Spleen (tissue), 11 donors: ENCODE measurements around the gene DHRS7C. TPM values are rescaled to one million over a fixed set of nuclear protein-coding genes. Genes with fewer than 3 reads are reported as not detected.

Experiments
- DNase-seq: peaks from one replicate; pipeline ENCODE4 v3.0.0-alpha.2; 2020
- H3K27ac ChIP-seq, 8 donors: fragments of 200-600 bp; sonication (generic) in 7 of 8; 1 replicate in 4 of 8; 2 replicates in 4 of 8; pipeline versions ENCODE4 v1.5.0 to v1.8.0; 2016 to 2021; ENCODE audit warnings: inconsistent platforms in 4 of 8, mild to moderate bottlenecking in 4 of 8, moderate library complexity in 1 of 8
- H3K27me3 ChIP-seq, 7 donors: fragments of 200-600 bp; sonication (generic) in 6 of 7; replicated peaks in 1 of 7; 1 replicate in 4 of 7; 2 replicates in 3 of 7; pipeline versions ENCODE4 v1.5.0 to v1.8.0; 2016 to 2021; ENCODE audit warnings: inconsistent platforms in 3 of 7, mild to moderate bottlenecking in 1 of 7
- H3K36me3 ChIP-seq, 6 donors: fragments of 200-600 bp; sonication (generic) in 5 of 6; 1 replicate in 4 of 6; 2 replicates in 2 of 6; pipeline versions ENCODE4 v1.5.0 to v1.8.0; 2016 to 2021; ENCODE audit warnings: inconsistent platforms in 2 of 6
- H3K4me1 ChIP-seq, 6 donors: fragments of 200-600 bp; sonication (generic) in 5 of 6; 1 replicate in 3 of 6; 2 replicates in 3 of 6; pipeline versions ENCODE4 v1.5.0 to v1.8.0; 2016 to 2021; ENCODE audit warnings: inconsistent platforms in 3 of 6
- H3K4me3 ChIP-seq, 8 donors: fragments of 200-600 bp; sonication (generic) in 7 of 8; 1 replicate in 4 of 8; 2 replicates in 4 of 8; pipeline versions ENCODE4 v1.5.0 to v1.8.0; 2016 to 2021; ENCODE audit warnings: inconsistent platforms in 4 of 8, mild to moderate bottlenecking in 4 of 8, moderate library complexity in 2 of 8
- H3K9me3 ChIP-seq, 8 donors: fragments of 200-600 bp; sonication (generic) in 7 of 8; 1 replicate in 4 of 8; 2 replicates in 4 of 8; pipeline versions ENCODE4 v1.5.0 to v1.8.0; 2016 to 2021; ENCODE audit warnings: inconsistent platforms in 4 of 8
- CTCF ChIP-seq, 11 experiments: fragments of 200-600 bp in 7 of 11; fragments of 450-650 bp in 4 of 11; sonication (generic) in 4 of 11; IDR thresholded peaks in 8 of 11; conservative IDR thresholded peaks in 3 of 11; 1 replicate in 7 of 11; 2 replicates in 4 of 11; pipeline versions ENCODE4 v1.4.0 to v1.8.0; 2016 to 2021; ENCODE audit warnings: antibody characterized with exemption in 11 of 11, inconsistent platforms in 4 of 11, mild to moderate bottlenecking in 1 of 11
- POLR2A ChIP-seq, 3 donors: fragments of 450-650 bp; IDR thresholded peaks; one replicate each; pipeline ENCODE4 v1.5.1; 2017; ENCODE audit warnings: antibody characterized with exemption in 3 of 3, mild to moderate bottlenecking in 1 of 3
- POLR2AphosphoS5 ChIP-seq, 3 donors: sonication (generic); formaldehyde crosslinking; IDR thresholded peaks; one replicate each; pipeline ENCODE4 v1.5.1; 2017; ENCODE audit warnings: antibody characterized with exemption in 3 of 3
- WGBS, 5 donors: extraction: QIAGEN DNeasy Blood & Tissue Kit in 3 of 5; methylation state at CpG; one replicate each; pipeline versions ENCODE4 v1.1.5 to v1.1.7; 2013 to 2018; 5-methylcytosine and 5-hydroxymethylcytosine counted together
- intact Hi-C: fragments of 100-400 bp; cut with DNase I; formaldehyde crosslinking; loops from one replicate; pipeline ENCODE4 v1.15.0; 2023; ENCODE audit warnings: low total_unique reads
- polyA plus RNA-seq, 3 donors: library from polyadenylated mRNA; stranded (reverse); fragments of 200-250 nt; gene quantifications; one replicate each; pipeline ENCODE4 v1.2.1, GENCODE V29; 2013
- total RNA-seq, 7 donors: library from RNA; depleted of rRNA in 3 of 7; stranded (reverse); fragments of >200 nt in 3 of 7; fragmentation: NEBNext Ultra II Directional in 4 of 7; extraction: Animal tissue kit (Norgen Biotek cat#: 25700) in 4 of 7; gene quantifications; one replicate each; pipeline versions ENCODE4 v1.1.0 to v1.2.1, GENCODE V29; 2016 to 2021
- donor health status: healthy with polysubstance abuse.
- donor health status: DM: no; HTN: no; CAD: no; lungs with moderate emphysema.
- donor health status: DM: no; HTN: no; CAD: no.
- donor health status: Bipolar disorder and iron deficiency.
- donor health status: healthy.
- donor health status: DM: no; HTN: no; CAD: no.
- donor health status: DM: yes; HTN: yes; CAD: no.

DHRS7C gene
- total and polyA plus RNA-seq, 10 donors, result 0.09 TPM; not detected in 9

GRCh38 chr17:9810100-9810949 is 18.9 kb upstream of the DHRS7C start:
- 73 to 86% (median 76%) methylated on average over 4 of the region's 4 CpGs for WGBS, 5 donors
- DNase-seq, result no peak
- intact Hi-C loops, result no loop called here
- no peak overlapping the region for H3K4me3 ChIP-seq
- H3K4me1 ChIP-seq, result no peaks in the 10 kb centered on the region
- H3K27me3 ChIP-seq, result peaks cover 0 to 29% (median 0%) of the 10 kb centered on the region in 7 donors
- H3K27ac ChIP-seq, result no peak overlapping the region
- H3K36me3 ChIP-seq, result no peaks in the 10 kb centered on the region
- TF ChIP-seq POLR2A (IDR thresholded peaks at IDR 0.05) (no peak), POLR2AphosphoS5 (IDR thresholded peaks at IDR 0.05) (no peak), CTCF (IDR thresholded peaks at IDR 0.05 in 8 of 11, conservative IDR thresholded peaks at IDR 0.05 in 3 of 11) (no peak)
- H3K9me3 ChIP-seq, result peaks cover 0 to 3% (median 0%) of the 10 kb centered on the region in 8 donors

GRCh38 chr17:9809409-9809808 is 18.0 kb upstream of the DHRS7C start:
- Histone ChIP-seq H3K4me1 (no peaks in the 10 kb centered on the region), H3K36me3 (no peaks in the 10 kb centered on the region), H3K27me3 (peaks cover 0 to 29% (median 0%) of the 10 kb centered on the region in 7 donors), H3K27ac (no peak overlapping the region), H3K4me3 (no peak overlapping the region), H3K9me3 (peaks cover 0 to 12% (median 2%) of the 10 kb centered on the region in 8 donors)
- WGBS, 5 donors, result 87 to 94% (median 92%) methylated on average over 8 of the region's 8 CpGs
- no peak for DNase-seq
- intact Hi-C loops, result no loop called here
- no peak for TF ChIP-seq POLR2A (IDR thresholded peaks at IDR 0.05)
- TF ChIP-seq POLR2AphosphoS5 (IDR thresholded peaks at IDR 0.05), result no peak
- no peak for TF ChIP-seq CTCF (IDR thresholded peaks at IDR 0.05 in 8 of 11, conservative IDR thresholded peaks at IDR 0.05 in 3 of 11)

- H3K9me3 ChIP-seq, result peaks cover 0 to 17% (median 5%) of the 10 kb centered on the region in 8 donors
Measured at GRCh38 chr17:9806699-9807098, 15.3 kb upstream of the DHRS7C start.

More at GRCh38 chr17:9806699-9807098, 15.3 kb upstream of the DHRS7C start:
- TF ChIP-seq CTCF (IDR thresholded peaks at IDR 0.05 in 8 of 11, conservative IDR thresholded peaks at IDR 0.05 in 3 of 11) (no peak), POLR2AphosphoS5 (IDR thresholded peaks at IDR 0.05) (no peak), POLR2A (IDR thresholded peaks at IDR 0.05) (no peak)
- Histone ChIP-seq H3K27ac (no peak overlapping the region), H3K27me3 (peaks cover 0 to 31% (median 0%) of the 10 kb centered on the region in 7 donors), H3K4me3 (no peak overlapping the region), H3K36me3 (no peaks in the 10 kb centered on the region), H3K4me1 (no peaks in the 10 kb centered on the region)
- 63 to 79% (median 75%) methylated on average over 6 of the region's 6 CpGs for WGBS, 5 donors
- intact Hi-C loops, result no loop called here
- no peak for DNase-seq
